ENCODE results near the gene RNASE11. TPM values are rescaled to one million over a fixed set of nuclear protein-coding genes. Genes with fewer than 3 reads are reported as not detected.

The RNASE11 gene
- total RNA-seq, result not detected
- polyA plus RNA-seq (2013, experiment 1 of 2), result not detected
- not detected for polyA plus RNA-seq (2013, experiment 2 of 2)
- 0 reads per million in 172 experiments for total RNA-seq

DNA sequence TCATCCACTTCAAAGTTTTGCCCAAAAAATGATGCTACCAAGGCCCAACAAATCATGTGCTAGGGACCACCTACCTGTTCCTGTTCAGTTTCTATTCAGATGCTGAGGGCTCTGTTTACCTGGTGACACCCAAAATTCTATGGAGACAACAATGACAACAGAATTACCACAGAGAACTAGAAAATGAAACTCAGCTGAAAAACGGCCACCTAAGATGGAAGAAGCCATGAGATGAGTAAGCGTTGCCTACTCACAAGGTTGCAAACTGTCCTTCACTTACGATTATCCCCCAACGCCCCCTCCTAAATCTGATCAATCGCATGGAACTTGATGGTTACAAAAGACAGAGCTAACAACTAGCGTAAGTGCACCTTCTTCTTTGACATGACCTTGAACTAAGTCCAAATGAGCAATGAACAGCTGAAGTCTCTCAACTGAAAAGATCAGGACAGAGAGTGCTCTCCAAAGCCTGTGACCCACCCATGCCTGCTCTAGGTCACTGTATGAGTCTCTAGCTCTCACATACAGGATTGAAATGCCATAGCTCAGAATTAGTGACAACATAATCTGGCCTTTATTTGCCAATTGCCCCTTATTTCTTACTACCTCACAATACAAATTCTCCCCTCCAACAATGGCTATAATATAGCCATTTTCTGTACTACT is at the start of gene RNASE11:
TSS of gene RNASE11 (minus strand) at position 513 of the 666 bp plus-strand sequence.
- Histone ChIP-seq H3K9me3 (ENCODE audit: control insufficient read depth in 1 of 2, insufficient read depth in 1 of 2, low read length in 2 of 2) (no peaks in the 10 kb centered on the region), H3K27ac (ENCODE audit: low read depth in 1 of 2, low read length in 2 of 2) (no peak within 1 kb of the TSS), H3K4me3 (ENCODE audit: low read length) (no peak within 1 kb of the TSS), H3K4me1 (ENCODE audit: insufficient read depth, low read length) (no peaks in the 10 kb centered on the region), H3K36me3 (ENCODE audit: insufficient read depth, low read length) (no peaks in the 10 kb centered on the region), H3K27me3 (ENCODE audit: control insufficient read depth in 1 of 2, insufficient read depth in 2 of 2, low read length in 2 of 2) (peaks cover 0 to 3% of the 10 kb centered on the region in 2 experiments)
- no peak for DNase-seq
- TF ChIP-seq, protein P1, sequence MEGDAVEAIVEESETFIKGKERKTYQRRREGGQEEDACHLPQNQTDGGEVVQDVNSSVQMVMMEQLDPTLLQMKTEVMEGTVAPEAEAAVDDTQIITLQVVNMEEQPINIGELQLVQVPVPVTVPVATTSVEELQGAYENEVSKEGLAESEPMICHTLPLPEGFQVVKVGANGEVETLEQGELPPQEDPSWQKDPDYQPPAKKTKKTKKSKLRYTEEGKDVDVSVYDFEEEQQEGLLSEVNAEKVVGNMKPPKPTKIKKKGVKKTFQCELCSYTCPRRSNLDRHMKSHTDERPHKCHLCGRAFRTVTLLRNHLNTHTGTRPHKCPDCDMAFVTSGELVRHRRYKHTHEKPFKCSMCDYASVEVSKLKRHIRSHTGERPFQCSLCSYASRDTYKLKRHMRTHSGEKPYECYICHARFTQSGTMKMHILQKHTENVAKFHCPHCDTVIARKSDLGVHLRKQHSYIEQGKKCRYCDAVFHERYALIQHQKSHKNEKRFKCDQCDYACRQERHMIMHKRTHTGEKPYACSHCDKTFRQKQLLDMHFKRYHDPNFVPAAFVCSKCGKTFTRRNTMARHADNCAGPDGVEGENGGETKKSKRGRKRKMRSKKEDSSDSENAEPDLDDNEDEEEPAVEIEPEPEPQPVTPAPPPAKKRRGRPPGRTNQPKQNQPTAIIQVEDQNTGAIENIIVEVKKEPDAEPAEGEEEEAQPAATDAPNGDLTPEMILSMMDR (IDR thresholded peaks at IDR 0.05), result no peak
- H3K36me3 Mint-ChIP-seq (ENCODE audit: low read depth), result no peaks in the 10 kb centered on the region
- no peak within 1 kb of the TSS for H3K4me3 Mint-ChIP-seq
- no peak within 1 kb of the TSS for H3K27ac Mint-ChIP-seq
- H3K9me3 Mint-ChIP-seq, result peaks cover 4% of the 10 kb centered on the region
- ATAC-seq (ENCODE audit: poor library complexity), result no peak
- intact Hi-C loops (cut with DNase I, micrococcal nuclease), result no loop called here
- H3K27me3 Mint-ChIP-seq, result peaks cover 16% of the 10 kb centered on the region
- POLR2A ChIA-PET, result no interaction called here
- CTCF ChIA-PET, result no interaction called here
- peaks cover 2% of the 10 kb centered on the region for H3K4me1 Mint-ChIP-seq (ENCODE audit: low read depth)

DNA sequence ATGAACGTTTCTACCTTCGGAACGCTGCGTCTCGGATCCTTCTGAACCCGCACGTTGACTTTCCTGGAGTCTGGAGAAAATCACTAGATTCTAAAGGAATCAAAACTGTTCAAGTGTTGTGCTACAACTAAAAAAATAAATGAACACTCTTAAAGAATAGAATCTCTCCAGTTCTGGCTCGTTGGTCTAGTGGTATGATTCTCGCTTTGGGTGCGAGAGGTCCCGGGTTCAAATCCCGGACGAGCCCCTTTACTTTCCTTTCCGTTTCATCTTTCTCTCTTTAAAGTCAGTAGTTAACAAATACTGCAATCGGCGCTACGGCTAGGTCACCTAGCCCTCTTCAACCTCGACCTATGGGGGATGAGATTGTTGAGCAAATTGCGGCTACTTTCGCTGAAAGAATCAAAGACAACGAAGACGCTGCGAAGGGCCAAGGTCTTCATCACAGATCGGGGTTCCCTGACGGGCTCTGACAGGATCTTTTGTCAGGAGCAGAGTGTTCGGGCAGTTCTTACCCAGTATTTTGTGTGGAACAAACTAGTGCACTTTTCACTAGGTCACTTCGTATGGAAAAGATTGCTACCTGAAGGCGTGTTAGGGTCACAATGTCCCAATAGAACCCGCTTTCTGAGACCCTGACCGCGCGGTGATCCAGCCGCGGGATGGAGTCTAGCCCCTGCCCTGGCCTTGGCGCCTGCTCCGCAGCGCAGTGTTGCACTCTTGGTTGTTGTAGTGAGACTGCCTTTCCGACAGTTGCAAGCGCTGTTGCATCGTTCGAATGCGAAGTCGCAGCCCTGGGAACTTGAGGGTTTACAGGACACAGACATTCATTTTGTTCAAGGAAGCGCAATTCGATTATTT is 45.3 kb upstream of the RNASE11 start:
- H3K9me3 Mint-ChIP-seq, result peaks cover 3% of the 10 kb centered on the region
- intact Hi-C loops (cut with DNase I, micrococcal nuclease), result loop anchor here (2.0 to 5.0 kb wide), 2 partner anchors 20 to 49 kb away; partner anchors contain the start of gene RNASE4 (in 1 of the 2)
- DNase-seq (peak in 11 of 14 experiments; percentile 15 to 84 (median 50)), ATAC-seq (ENCODE audit: poor library complexity) (peak; percentile 58)
- POLR2A ChIA-PET, result interaction anchor here (0.7 to 3.8 kb wide), 10 partner anchors 19 to 312 kb away, joined by 3 to 65 read pairs (median 6); partner anchors contain the start of genes PARP2, PIP4P1, RNASE4 and TEP1
- H3K27me3 Mint-ChIP-seq, result peaks cover 26% of the 10 kb centered on the region
- H3K4me1 Mint-ChIP-seq (ENCODE audit: low read depth), result peaks cover 52% of the 10 kb centered on the region
- Histone ChIP-seq H3K4me1 (ENCODE audit: insufficient read depth, low read length) (peaks cover 34% of the 10 kb centered on the region), H3K27ac (ENCODE audit: low read depth in 1 of 2, low read length in 2 of 2) (no peak overlapping the region), H3K9me3 (ENCODE audit: control insufficient read depth in 1 of 2, insufficient read depth in 1 of 2, low read length in 2 of 2) (peaks cover 0 to 8% of the 10 kb centered on the region in 2 experiments), H3K4me3 (ENCODE audit: low read length) (peak overlapping the region; percentile 59), H3K36me3 (ENCODE audit: insufficient read depth, low read length) (no peaks in the 10 kb centered on the region), H3K27me3 (ENCODE audit: control insufficient read depth in 1 of 2, insufficient read depth in 2 of 2, low read length in 2 of 2) (peaks cover 0 to 5% of the 10 kb centered on the region in 2 experiments)
- H3K36me3 Mint-ChIP-seq (ENCODE audit: low read depth), result peaks cover 25% of the 10 kb centered on the region
- TF ChIP-seq, protein P1 (IDR thresholded peaks at IDR 0.05), result no peak
- peak overlapping the region; percentile 94 for H3K27ac Mint-ChIP-seq
- CTCF ChIA-PET, result interaction anchor here (2.3 kb wide), 1 partner anchor 20 kb away, joined by 13 read pairs; no protein-coding TSS in a partner anchor
- H3K4me3 Mint-ChIP-seq, result peak overlapping the region; percentile 97

DNA sequence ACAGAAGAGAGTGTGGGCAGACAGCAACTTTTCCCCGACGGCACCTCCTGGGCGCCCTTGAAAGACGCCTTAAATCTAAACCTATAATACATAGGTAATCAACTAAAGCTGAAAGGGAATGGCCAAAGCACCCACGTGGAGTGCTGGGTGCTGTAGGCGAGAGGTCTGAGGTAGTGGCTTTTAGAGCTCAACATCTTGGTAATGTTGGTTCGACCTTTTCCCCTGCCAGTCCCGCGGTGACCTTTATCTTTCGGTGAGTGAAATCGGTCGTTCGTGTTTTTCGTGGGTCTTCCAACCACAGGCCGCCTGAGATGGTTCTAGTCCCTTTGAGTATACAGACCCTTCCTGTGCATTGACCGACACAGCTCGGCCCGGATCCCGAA is 44.6 kb upstream of the RNASE11 start:
- peak overlapping the region; percentile 94 for H3K27ac Mint-ChIP-seq
- peaks cover 25% of the 10 kb centered on the region for H3K36me3 Mint-ChIP-seq (ENCODE audit: low read depth)
- intact Hi-C loops (cut with DNase I, micrococcal nuclease), result loop anchor here (2.0 to 5.0 kb wide), 2 partner anchors 20 to 50 kb away; partner anchors contain the start of gene RNASE4 (in 1 of the 2)
- H3K4me1 Mint-ChIP-seq (ENCODE audit: low read depth), result peaks cover 59% of the 10 kb centered on the region
- Histone ChIP-seq H3K4me3 (ENCODE audit: low read length) (peak overlapping the region; percentile 59), H3K27ac (ENCODE audit: low read depth in 1 of 2, low read length in 2 of 2) (no peak overlapping the region), H3K27me3 (ENCODE audit: control insufficient read depth in 1 of 2, insufficient read depth in 2 of 2, low read length in 2 of 2) (peaks cover 0 to 7% of the 10 kb centered on the region in 2 experiments), H3K36me3 (ENCODE audit: insufficient read depth, low read length) (no peaks in the 10 kb centered on the region), H3K4me1 (ENCODE audit: insufficient read depth, low read length) (peaks cover 34% of the 10 kb centered on the region), H3K9me3 (ENCODE audit: control insufficient read depth in 1 of 2, insufficient read depth in 1 of 2, low read length in 2 of 2) (peaks cover 0 to 8% of the 10 kb centered on the region in 2 experiments)
- DNase-seq (no peak), ATAC-seq (ENCODE audit: poor library complexity) (peak; percentile 19)
- TF ChIP-seq, protein P1 (IDR thresholded peaks at IDR 0.05), result no peak
- ChIA-PET CTCF (interaction anchor here (2.3 kb wide), 1 partner anchor 19 kb away, joined by 13 read pairs; no protein-coding TSS in a partner anchor), POLR2A (interaction anchor here (0.7 to 3.8 kb wide), 10 partner anchors 10 to 312 kb away, joined by 3 to 65 read pairs (median 6); partner anchors contain the start of genes PARP2, PIP4P1, RNASE4 and TEP1)
- peak overlapping the region; percentile 97 for H3K4me3 Mint-ChIP-seq
- peaks cover 3% of the 10 kb centered on the region for H3K9me3 Mint-ChIP-seq
- peaks cover 27% of the 10 kb centered on the region for H3K27me3 Mint-ChIP-seq

Measured in CD4-positive, alpha-beta T cell (primary cell).